ENCODE results near the gene EPS8L1.
"Not testable (repeated sequence)": the region's sequence is repeated elsewhere in the genome, so short reads cannot be mapped to it uniquely, and the experiment has no call there.

The EPS8L1 gene

GRCh38 chr19:55075371-55075998, at the start of gene EPS8L1:
Gene EPS8L1, plus strand, starts transcription at chr19:55075869. Its CDS starts 576 bp downstream, at chr19:55076445.
- no peak for DNase-seq

DNA sequence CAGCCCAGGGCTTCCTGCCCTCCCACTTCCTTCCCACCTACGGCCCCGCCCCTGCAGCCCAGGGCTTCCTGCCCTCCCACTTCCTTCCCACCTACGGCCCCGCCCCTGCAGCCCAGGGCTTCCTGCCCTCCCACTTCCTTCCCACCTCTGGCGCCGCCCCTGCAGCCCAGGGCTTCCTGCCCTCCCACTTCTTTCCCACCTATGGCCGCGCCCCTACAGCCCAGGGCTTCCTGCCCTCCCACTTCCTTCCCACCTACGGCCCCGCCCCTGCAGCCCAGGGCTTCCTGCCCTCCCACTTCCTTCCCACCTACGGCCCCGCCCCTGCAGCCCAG, 48.6 kb upstream of the EPS8L1 start:
- DNase-seq, result not testable (repeated sequence)

- no peak for DNase-seq
These were observed 48.0 kb upstream of the EPS8L1 start for GRCh38 chr19:55027472-55028337.

DNA sequence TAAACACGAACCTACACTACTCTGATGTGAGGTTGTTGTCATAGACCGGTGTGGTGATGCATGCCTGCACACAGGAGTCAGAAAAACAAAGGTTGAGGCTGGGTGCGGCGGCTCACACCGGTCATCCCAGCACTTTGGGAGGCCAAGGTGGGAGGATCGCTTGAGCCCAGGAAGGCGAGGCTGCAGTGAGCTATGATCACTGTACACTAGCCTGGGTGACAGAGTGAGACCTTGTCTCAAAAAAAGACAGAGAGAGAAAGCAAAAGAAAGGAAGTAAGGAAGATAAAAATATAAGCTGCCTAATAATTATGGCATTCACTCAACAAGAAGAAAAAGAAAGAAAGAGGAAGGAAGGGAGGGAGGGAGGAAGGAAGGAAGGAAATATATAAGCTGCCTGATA, 46.9 kb upstream of the EPS8L1 start:
- no peak for DNase-seq

GRCh38 chr19:55031178-55031577, 44.5 kb upstream of the EPS8L1 start:
- DNase-seq, result no peak

GRCh38 chr19:55032170-55032800, 43.4 kb upstream of the EPS8L1 start:
- no peak for DNase-seq

DNA sequence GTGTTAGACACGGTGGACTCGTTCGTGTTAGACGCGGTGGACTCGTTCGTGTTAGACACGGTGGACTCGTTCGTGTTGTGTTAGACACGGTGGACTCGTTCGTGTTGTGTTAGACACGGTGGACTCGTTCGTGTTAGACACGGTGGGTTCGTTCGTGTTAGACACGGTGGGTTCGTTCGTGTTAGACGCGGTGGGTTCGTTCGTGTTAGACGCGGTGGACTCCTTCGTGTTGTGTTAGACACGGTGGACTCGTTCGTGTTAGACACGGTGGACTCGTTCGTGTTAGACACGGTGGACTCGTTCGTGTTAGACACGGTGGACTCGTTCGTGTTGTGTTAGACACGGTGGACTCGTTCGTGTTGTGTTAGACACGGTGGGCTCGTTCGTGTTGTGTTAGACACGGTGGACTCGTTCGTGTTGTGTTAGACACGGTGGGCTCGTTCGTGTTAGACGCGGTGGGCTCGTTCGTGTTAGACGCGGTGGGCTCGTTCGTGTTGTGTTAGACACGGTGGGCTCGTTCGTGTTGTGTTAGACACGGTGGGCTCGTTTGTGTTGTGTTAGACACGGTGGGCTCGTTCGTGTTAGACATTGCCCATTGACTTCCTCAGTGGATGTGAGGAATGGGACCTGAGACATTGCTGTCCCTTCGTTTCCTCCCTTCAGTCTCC, 42.6 kb upstream of the EPS8L1 start:
- DNase-seq, result not testable (repeated sequence)

- no peak for DNase-seq
These were observed 40.9 kb upstream of the EPS8L1 start for GRCh38 chr19:55034751-55035150.

- DNase-seq, result no peak
These were observed 39.6 kb upstream of the EPS8L1 start for GRCh38 chr19:55036058-55036457.

DNA sequence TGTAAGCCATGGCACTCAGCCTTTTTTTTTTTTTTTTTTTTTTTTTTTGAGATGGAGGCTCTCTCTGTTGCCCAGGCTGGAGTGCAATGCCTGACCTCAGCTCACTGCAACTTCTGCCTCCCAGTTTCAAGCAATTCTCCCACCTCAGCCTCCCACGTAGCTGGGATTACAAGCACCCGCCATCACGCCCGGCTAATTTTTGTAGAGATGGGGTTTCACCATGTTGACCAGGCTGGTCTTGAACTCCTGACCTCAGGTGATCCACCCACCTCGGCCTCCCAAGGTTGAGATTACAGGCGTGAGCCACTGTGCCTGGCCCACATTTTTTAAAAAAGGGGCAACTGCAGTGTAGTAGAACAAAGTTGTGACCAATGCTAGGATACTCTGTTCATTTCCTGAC, 38.1 kb upstream of the EPS8L1 start:
- DNase-seq, result not testable (repeated sequence)

DNA sequence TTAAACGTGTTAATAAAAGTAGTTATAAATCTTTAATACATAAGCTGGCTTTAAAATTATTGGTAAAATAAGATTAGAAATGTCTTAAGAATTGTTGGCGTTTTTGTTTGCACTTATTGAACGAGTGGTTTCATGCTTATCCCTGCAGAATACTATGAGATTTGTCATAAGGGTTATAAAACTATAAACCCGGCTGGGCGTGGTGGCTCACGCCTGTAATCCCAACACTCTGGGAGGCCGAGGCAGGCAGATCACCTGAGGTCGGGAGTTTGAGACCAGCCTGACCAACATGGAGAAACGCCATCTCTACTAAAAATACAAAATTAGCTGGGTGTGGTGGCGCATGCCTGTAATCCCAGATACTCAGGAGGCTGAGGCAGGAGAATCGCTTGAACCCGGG, 35.0 kb upstream of the EPS8L1 start:
- DNase-seq, result not testable (repeated sequence)

DNA sequence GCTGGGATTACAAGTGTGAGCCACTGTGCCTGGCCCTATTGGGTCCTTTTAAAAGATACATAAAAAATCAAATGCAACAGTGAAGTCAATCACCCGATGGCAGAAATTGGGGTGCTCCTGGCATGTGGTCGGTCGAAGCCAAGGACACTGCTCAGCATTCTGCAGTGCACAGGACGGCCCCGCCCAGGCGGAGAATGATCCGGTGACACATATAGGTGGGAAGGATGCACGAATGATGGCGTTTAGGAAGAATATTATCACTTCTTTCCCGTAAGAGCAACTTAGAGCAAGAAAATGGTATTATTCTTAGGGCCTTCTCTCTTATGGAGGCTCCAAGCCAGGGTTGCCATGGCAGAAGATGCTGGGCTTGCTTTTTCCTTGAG, 34.4 kb upstream of the EPS8L1 start:
- no peak for DNase-seq

GRCh38 chr19:55041627-55042343, 33.9 kb upstream of the EPS8L1 start:
- DNase-seq, result no peak

DNA sequence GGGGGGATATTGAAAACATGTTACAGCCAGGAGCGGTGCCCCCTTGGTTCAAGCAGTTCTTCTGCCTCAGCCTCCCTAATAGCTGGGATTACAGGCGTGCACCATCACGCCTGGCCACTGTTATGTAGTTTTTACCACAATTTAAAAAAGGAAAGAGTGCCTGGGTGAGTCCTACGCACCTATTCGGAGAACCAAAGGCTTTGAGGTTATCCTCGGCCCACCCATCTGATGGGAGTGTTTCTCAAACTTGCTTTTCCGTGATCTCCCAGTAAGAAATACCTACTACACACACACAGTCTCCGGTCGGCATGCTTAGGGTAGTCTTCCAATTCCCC, 33.4 kb upstream of the EPS8L1 start:
- no peak for DNase-seq

- DNase-seq, result no peak
These were observed 33.0 kb upstream of the EPS8L1 start for GRCh38 chr19:55042688-55043087.

- DNase-seq, result no peak
These were observed 31.4 kb upstream of the EPS8L1 start for GRCh38 chr19:55044286-55044685.

- DNase-seq, result no peak
These were observed 30.6 kb upstream of the EPS8L1 start for GRCh38 chr19:55044771-55045716.

GRCh38 chr19:55046975-55047622, 28.6 kb upstream of the EPS8L1 start:
- DNase-seq, result no peak

DNA sequence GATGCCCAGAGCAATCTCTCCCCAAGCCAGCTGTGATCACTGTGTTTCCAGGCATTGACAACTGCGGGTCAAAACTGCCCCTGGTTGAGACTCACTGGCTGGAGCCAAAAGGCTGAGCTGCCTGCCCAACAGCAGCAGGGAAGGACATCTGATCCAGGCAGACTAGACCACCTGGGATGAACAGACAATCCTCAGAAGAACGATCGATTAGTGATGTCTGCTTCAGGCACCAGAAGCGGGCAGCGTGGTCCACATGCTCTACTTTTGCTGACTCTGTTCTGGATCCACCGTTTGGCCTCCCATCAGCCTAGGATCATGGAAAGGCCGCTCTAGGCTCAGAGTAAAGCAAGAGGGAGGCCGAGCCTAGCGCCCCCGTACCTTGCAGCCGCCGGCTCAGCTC, 27.7 kb upstream of the EPS8L1 start:
- no peak for DNase-seq

GRCh38 chr19:55048446-55048845, 27.2 kb upstream of the EPS8L1 start:
- DNase-seq, result no peak

All from CD4-positive, alpha-beta T cell treated with Interleukin-12 subunit alpha and Interleukin-12 subunit beta, for 1 hour (primary cell).